LNCAP (cell line): ENCODE data around the gene SLC25A28.

Experiments
- CTCF ChIP-seq: fragments of 450-650 bp; IDR thresholded peaks from 2 replicates; pipeline ENCODE4 v1.5.1; 2017; ENCODE audit warnings: mild to moderate bottlenecking

SLC25A28 gene

GRCh38 chr10:99619851-99620710 is at the start of gene SLC25A28:
TSS of gene SLC25A28 (minus strand) at chr10:99620439. CDS start at chr10:99620335, 104 bp downstream.
- TF ChIP-seq CTCF = no peak

GRCh38 chr10:99667108-99667751 is 47.0 kb upstream of the SLC25A28 start:
- TF ChIP-seq CTCF = no peak

GRCh38 chr10:99665304-99665703 is 45.1 kb upstream of the SLC25A28 start:
- no peak for TF ChIP-seq CTCF

GRCh38 chr10:99661377-99661763 is 41.1 kb upstream of the SLC25A28 start:
- no peak for TF ChIP-seq CTCF

- TF ChIP-seq CTCF = no peak
These were observed 40.6 kb upstream of the SLC25A28 start for GRCh38 chr10:99660662-99661376.

GRCh38 chr10:99659868-99660366 is 39.7 kb upstream of the SLC25A28 start:
- no peak for TF ChIP-seq CTCF

GRCh38 chr10:99659031-99659867 is 39.0 kb upstream of the SLC25A28 start, which contains the start of gene ENTPD7:
TSS of gene ENTPD7 (plus strand) at chr10:99659509. CDS start at chr10:99659957, 448 bp downstream.
- no peak for TF ChIP-seq CTCF
